ENCODE measurements around the gene GDAP1L1. TPM values are rescaled to one million over a fixed set of nuclear protein-coding genes. Genes with fewer than 3 reads are reported as not detected.

Gene GDAP1L1
- total and polyA plus RNA-seq, 8 donors = 0.18 to 0.53 (median 0.38) TPM; not detected in 2

DNA sequence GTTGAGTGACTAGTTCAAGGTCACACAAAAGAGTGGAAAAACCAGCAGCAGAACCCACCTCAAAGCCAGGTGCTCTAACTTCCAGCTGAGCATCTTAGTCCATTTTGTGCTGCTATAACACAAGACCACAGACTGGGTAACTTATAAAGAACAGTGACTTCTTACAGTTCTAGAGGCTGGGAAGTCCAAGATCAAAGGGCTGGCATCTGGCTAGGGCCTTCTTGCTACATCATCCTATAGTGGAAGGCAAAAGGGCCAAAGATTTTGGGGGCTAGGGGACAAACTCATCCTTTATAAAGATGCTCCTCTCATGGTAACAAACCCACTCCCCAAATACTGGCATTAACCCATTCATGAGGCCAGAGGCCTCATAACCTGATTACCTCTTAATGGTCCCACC lies 54.2 kb downstream of the GDAP1L1 start:
- intact Hi-C loops (cut with DNase I) = no loop called here
- Histone ChIP-seq H3K9me3 (no peaks in the 10 kb centered on the region), H3K27ac (no peak overlapping the region), H3K4me1 (no peaks in the 10 kb centered on the region), H3K4me3 (no peak overlapping the region), H3K36me3 (no peaks in the 10 kb centered on the region), H3K27me3 (no peaks in the 10 kb centered on the region)
- DNase-seq = no peak
- no peak for ATAC-seq
- TF ChIP-seq, protein P1, sequence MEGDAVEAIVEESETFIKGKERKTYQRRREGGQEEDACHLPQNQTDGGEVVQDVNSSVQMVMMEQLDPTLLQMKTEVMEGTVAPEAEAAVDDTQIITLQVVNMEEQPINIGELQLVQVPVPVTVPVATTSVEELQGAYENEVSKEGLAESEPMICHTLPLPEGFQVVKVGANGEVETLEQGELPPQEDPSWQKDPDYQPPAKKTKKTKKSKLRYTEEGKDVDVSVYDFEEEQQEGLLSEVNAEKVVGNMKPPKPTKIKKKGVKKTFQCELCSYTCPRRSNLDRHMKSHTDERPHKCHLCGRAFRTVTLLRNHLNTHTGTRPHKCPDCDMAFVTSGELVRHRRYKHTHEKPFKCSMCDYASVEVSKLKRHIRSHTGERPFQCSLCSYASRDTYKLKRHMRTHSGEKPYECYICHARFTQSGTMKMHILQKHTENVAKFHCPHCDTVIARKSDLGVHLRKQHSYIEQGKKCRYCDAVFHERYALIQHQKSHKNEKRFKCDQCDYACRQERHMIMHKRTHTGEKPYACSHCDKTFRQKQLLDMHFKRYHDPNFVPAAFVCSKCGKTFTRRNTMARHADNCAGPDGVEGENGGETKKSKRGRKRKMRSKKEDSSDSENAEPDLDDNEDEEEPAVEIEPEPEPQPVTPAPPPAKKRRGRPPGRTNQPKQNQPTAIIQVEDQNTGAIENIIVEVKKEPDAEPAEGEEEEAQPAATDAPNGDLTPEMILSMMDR (IDR thresholded peaks at IDR 0.05) = no peak

DNA sequence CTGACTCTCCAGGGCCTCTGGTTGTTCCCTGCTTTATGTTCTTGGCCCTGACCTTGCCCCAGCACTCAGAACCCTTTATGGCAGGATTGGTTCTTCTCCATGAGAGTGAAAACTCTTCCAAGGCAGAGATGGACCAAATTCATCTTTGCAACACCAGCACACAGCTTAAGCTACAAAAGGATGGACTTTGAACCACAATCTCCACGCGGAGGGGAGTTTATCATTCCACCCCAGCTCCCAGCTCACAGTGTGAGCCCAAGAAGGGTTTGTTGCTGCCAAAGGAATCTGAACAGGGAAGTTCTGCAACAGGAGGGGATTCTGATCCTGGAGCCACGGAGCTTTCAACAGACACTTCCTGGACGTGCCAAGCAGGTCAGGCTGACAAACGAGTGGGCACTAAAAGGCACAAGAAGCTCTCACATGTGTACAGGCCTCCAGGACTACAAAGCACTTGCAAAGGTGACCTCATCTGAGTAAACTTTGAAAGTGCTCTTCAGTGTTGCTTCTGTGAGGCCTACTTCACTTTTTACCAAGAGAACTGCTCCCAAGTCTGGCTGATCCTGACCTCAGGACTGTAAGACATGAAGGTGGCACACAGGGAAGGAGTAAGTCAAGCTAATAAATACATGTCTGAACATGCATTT lies 55.0 kb downstream of the GDAP1L1 start:
- TF ChIP-seq, protein P1 (IDR thresholded peaks at IDR 0.05) = no peak
- no peaks in the 10 kb centered on the region for H3K4me1 ChIP-seq
- intact Hi-C loops (cut with DNase I) = no loop called here
- peak; percentile 96 for ATAC-seq
- no peaks in the 10 kb centered on the region for H3K36me3 ChIP-seq
- no peak overlapping the region for H3K4me3 ChIP-seq
- DNase-seq = peak in 2 of 4 donors; percentile 43 to 69
- H3K27me3 ChIP-seq = no peaks in the 10 kb centered on the region
- no peak overlapping the region for H3K27ac ChIP-seq
- no peaks in the 10 kb centered on the region for H3K9me3 ChIP-seq

DNA sequence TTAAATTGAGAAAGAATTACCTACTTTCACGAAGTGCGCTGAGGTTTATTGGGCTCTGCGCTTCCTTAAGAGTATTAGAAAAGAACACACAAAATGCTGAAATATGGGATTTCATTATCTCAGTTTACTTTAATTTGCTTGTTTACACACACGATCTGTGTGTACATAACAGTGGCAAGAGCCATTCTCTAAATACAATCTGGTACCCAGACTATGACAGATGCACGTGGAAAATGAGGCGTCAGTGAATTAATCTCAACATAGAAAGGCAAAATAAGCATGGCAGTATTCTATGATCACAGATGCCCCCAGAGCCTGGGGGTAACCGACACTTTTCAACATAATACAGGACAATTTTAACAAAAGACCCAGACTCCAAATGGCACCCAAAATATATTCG lies 55.6 kb downstream of the GDAP1L1 start:
- DNase-seq (no peak), ATAC-seq (no peak)
- no peak overlapping the region for H3K27ac ChIP-seq
- H3K4me1 ChIP-seq = no peaks in the 10 kb centered on the region
- no peak overlapping the region for H3K4me3 ChIP-seq
- intact Hi-C loops (cut with DNase I) = no loop called here
- no peaks in the 10 kb centered on the region for H3K36me3 ChIP-seq
- no peaks in the 10 kb centered on the region for H3K9me3 ChIP-seq
- TF ChIP-seq, protein P1 (IDR thresholded peaks at IDR 0.05) = no peak
- no peaks in the 10 kb centered on the region for H3K27me3 ChIP-seq

GRCh38 chr20:44304383-44304782 lies 57.3 kb downstream of the GDAP1L1 start:
- no peaks in the 10 kb centered on the region for H3K27me3 ChIP-seq
- TF ChIP-seq, protein P1 (IDR thresholded peaks at IDR 0.05) = no peak
- DNase-seq (no peak), ATAC-seq (no peak)
- no peak overlapping the region for H3K4me3 ChIP-seq
- H3K36me3 ChIP-seq = no peaks in the 10 kb centered on the region
- no peak overlapping the region for H3K27ac ChIP-seq
- H3K4me1 ChIP-seq = peaks cover 0 to 3% of the 10 kb centered on the region in 2 donors
- H3K9me3 ChIP-seq = no peaks in the 10 kb centered on the region
- intact Hi-C loops (cut with DNase I) = no loop called here

DNA sequence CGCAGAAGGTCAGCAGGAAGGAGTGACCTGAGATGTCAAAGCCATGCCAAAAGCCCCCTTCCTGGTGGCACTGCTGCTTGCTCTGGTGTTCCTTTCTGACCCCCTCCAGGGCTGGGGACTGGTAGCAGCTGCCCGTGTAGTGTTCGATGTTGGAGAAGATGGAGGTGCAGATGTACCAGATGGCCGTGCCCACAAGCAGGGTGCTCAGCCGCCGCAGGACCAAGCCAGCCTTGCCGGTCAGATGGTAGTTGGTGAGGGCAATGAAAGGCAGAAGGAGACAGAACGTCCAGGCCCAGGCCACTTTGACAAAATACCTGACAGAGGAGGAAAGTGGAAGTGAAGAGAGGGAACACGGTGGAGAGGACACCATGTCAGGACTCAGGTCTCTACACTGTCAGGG lies 59.8 kb downstream of the GDAP1L1 start:
- ATAC-seq = no peak
- DNase-seq = no peak
- Histone ChIP-seq H3K27ac (no peak overlapping the region), H3K27me3 (no peaks in the 10 kb centered on the region), H3K4me1 (peaks cover 7 to 20% of the 10 kb centered on the region in 2 donors), H3K4me3 (no peak overlapping the region), H3K9me3 (no peaks in the 10 kb centered on the region), H3K36me3 (no peaks in the 10 kb centered on the region)
- TF ChIP-seq, protein P1 (IDR thresholded peaks at IDR 0.05) = no peak
- intact Hi-C loops (cut with DNase I) = no loop called here

Data from left lung (tissue), 10 donors.